Fibroblast of lung (primary cell): ENCODE results near the gene BCAT1. TPM values are rescaled to one million over a fixed set of nuclear protein-coding genes. Genes with fewer than 3 reads are reported as not detected.

ENCODE experiments used
- DNase-seq, 2 donors: peaks; one replicate each; pipeline versions ENCODE4 v3.0.0 to v3.0.0-alpha.2; 2010; ENCODE audit warnings: low read depth in 2 of 2
- H2AFZ ChIP-seq: 2 replicates; pipeline ENCODE4 v1.5.1; 2012; ENCODE audit warnings: low read length, control low read depth, inconsistent platforms
- H3K27ac ChIP-seq: 2 replicates; pipeline ENCODE4 v1.5.1; 2011; ENCODE audit warnings: low read length, control low read depth; ENCODE audit not compliant: insufficient read depth
- H3K27me3 ChIP-seq: 2 replicates; pipeline ENCODE4 v1.5.1; 2011; ENCODE audit warnings: mild to moderate bottlenecking, low read length; ENCODE audit not compliant: control insufficient read depth, insufficient read depth
- H3K36me3 ChIP-seq: 2 replicates; pipeline ENCODE4 v1.5.1; 2011; ENCODE audit warnings: low read length; ENCODE audit not compliant: control insufficient read depth, insufficient read depth
- H3K4me1 ChIP-seq: 2 replicates; pipeline ENCODE4 v1.5.1; 2011; ENCODE audit warnings: low read length; ENCODE audit not compliant: control insufficient read depth, insufficient read depth; ENCODE audit errors: extremely low read depth
- H3K4me2 ChIP-seq: 2 replicates; pipeline ENCODE4 v1.5.1; 2011; ENCODE audit warnings: low read length, control low read depth; ENCODE audit not compliant: insufficient read depth; ENCODE audit errors: extremely low read depth
- H3K4me3 ChIP-seq, 4 experiments: fragments of 200-600 bp in 1 of 4; sonication (generic) in 1 of 4; replicated peaks in 1 of 4; 2 replicates each; pipeline ENCODE4 v1.5.1; 2011 to 2016; ENCODE audit warnings: low read length in 4 of 4, low read depth in 3 of 4, mild to moderate bottlenecking in 3 of 4, control low read depth in 2 of 4, inconsistent platforms in 1 of 4, mixed read lengths in 1 of 4; ENCODE audit not compliant: insufficient read depth in 1 of 4; ENCODE audit errors: control extremely low read depth in 1 of 4
- H3K79me2 ChIP-seq: 2 replicates; pipeline ENCODE4 v1.5.1; 2012; ENCODE audit warnings: mild to moderate bottlenecking, low read length, inconsistent platforms; ENCODE audit not compliant: control insufficient read depth, insufficient read depth
- H3K9ac ChIP-seq: 2 replicates; pipeline ENCODE4 v1.5.1; 2011; ENCODE audit warnings: mild to moderate bottlenecking, low read length, control low read depth; ENCODE audit not compliant: insufficient read depth
- H3K9me3 ChIP-seq: 2 replicates; pipeline ENCODE4 v1.5.1; 2012; ENCODE audit warnings: low read depth, low read length; ENCODE audit not compliant: control insufficient read depth, insufficient read depth
- H4K20me1 ChIP-seq: 2 replicates; pipeline ENCODE4 v1.5.1; 2011; ENCODE audit warnings: low read length; ENCODE audit not compliant: control insufficient read depth, insufficient read depth; ENCODE audit errors: extremely low read depth
- EZH2 ChIP-seq: IDR thresholded peaks from 2 replicates; pipeline ENCODE4 v1.5.1; 2012; ENCODE audit warnings: low read length, control low read depth, mild to moderate bottlenecking; ENCODE audit errors: missing control alignments
- polyA minus RNA-seq: library from RNA; depleted of rRNA, polyadenylated mRNA; stranded (reverse); fragments of >200 nt; gene quantifications from 2 replicates; pipeline ENCODE4 v1.2.3, GENCODE V29; 2011; ENCODE audit warnings: low replicate concordance
- polyA plus RNA-seq, 2 donors: library from polyadenylated mRNA; depleted of rRNA in 1 of 2; stranded (reverse) in 1 of 2; unstranded in 1 of 2; fragments of >200 nt; gene quantifications; 2 replicates each; pipeline ENCODE4 v1.2.1, GENCODE V29; 2011 to 2012; ENCODE audit warnings: missing spikeins in 1 of 2
- total RNA-seq: library from RNA; depleted of rRNA; stranded (reverse); fragments of >200 nt; gene quantifications from 2 replicates; pipeline ENCODE4 v1.2.1, GENCODE V29; 2014
- TF ChIP-seq, protein P1 (sequence below), 2 donors: IDR thresholded peaks in 1 of 2; conservative IDR thresholded peaks in 1 of 2; 1 replicate in 1 of 2; 2 replicates in 1 of 2; pipeline ENCODE4 v1.5.1; 2011 to 2012; ENCODE audit warnings: low read length in 2 of 2, control low read depth in 1 of 2, inconsistent platforms in 1 of 2, low read depth in 1 of 2, mild to moderate bottlenecking in 1 of 2

The BCAT1 gene, protein sequence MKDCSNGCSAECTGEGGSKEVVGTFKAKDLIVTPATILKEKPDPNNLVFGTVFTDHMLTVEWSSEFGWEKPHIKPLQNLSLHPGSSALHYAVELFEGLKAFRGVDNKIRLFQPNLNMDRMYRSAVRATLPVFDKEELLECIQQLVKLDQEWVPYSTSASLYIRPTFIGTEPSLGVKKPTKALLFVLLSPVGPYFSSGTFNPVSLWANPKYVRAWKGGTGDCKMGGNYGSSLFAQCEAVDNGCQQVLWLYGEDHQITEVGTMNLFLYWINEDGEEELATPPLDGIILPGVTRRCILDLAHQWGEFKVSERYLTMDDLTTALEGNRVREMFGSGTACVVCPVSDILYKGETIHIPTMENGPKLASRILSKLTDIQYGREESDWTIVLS
- total RNA-seq (93.7 and 162 TPM in 2 replicates), polyA plus RNA-seq (27.8 and 31.9 TPM in 2 replicates), polyA minus RNA-seq (34.4 and 47.2 TPM in 2 replicates)
- polyA plus RNA-seq (2012), result 48.1 and 50.3 TPM in 2 replicates

DNA sequence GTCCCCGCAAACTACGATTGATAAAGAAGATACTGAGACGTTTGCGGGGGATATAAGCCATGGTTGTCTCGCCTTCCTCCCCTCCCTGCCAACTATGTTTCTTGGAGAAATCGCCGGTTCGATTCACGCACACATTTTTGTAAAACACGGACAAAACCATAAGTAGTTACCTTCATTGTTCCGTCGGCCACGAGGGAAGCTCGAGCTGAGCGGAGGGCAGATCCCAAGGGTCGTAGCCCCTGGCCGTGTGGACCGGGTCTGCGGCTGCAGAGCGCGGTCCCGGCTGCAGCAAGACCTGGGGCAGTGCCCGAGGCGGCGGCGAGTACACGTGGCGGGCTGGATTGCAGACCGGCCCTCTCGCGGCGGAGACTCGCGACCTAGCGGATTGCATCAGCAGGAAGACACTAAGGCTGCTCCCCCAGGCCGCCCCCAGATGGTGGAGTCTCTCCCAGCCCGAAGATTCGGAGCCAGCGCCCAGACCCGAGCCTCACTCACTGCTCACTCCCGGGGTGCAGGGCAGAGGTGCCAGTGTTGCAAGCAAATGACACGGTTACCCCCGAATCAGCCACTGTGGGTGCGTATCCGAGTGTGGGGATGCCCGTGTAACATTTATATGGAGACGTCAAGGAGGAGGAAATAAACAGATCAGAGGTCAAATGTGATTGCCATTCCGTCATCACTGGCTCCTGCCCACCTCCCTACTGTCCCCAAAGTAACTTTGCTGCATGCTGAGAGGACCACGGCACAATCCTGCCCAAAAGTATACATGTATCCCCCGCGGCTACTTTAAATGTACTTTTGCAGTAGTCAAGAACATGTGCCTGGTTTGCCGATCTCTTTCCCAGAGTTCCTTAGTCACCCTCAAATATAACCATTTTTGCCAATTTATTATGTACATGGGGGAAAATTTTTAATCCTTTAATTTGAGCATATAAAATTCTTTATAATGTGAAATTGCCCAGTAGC, at the start of gene BCAT1:
BCAT1 (minus strand) TSS at position 345 of the 966 bp plus-strand sequence; CDS start at position 176, 169 bp downstream.
- Histone ChIP-seq H3K9me3 (no peaks in the 10 kb centered on the region), H3K4me2 (peak within 1 kb of the TSS; percentile 88), H3K36me3 (no peaks in the 10 kb centered on the region), H4K20me1 (no peaks in the 10 kb centered on the region), H3K9ac (peak within 1 kb of the TSS; percentile 62), H3K4me1 (peaks cover 3% of the 10 kb centered on the region), H3K79me2 (peaks cover 31% of the 10 kb centered on the region), H3K27ac (peak within 1 kb of the TSS; percentile 71), H3K27me3 (no peaks in the 10 kb centered on the region), H3K4me3 (peak within 1 kb of the TSS; percentile 53 to 99 (median 73)), H2AFZ (peak within 1 kb of the TSS; percentile 91)
- peak; percentile 86 to 89 for DNase-seq
- TF ChIP-seq EZH2, result no peak
- TF ChIP-seq, protein P1, sequence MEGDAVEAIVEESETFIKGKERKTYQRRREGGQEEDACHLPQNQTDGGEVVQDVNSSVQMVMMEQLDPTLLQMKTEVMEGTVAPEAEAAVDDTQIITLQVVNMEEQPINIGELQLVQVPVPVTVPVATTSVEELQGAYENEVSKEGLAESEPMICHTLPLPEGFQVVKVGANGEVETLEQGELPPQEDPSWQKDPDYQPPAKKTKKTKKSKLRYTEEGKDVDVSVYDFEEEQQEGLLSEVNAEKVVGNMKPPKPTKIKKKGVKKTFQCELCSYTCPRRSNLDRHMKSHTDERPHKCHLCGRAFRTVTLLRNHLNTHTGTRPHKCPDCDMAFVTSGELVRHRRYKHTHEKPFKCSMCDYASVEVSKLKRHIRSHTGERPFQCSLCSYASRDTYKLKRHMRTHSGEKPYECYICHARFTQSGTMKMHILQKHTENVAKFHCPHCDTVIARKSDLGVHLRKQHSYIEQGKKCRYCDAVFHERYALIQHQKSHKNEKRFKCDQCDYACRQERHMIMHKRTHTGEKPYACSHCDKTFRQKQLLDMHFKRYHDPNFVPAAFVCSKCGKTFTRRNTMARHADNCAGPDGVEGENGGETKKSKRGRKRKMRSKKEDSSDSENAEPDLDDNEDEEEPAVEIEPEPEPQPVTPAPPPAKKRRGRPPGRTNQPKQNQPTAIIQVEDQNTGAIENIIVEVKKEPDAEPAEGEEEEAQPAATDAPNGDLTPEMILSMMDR (conservative IDR thresholded peaks at IDR 0.05 in 1 of 2, IDR thresholded peaks at IDR 0.05 in 1 of 2; ENCODE audit: low read depth in 1 of 2, low read length in 2 of 2), result peak; percentile 19 to 26

DNA sequence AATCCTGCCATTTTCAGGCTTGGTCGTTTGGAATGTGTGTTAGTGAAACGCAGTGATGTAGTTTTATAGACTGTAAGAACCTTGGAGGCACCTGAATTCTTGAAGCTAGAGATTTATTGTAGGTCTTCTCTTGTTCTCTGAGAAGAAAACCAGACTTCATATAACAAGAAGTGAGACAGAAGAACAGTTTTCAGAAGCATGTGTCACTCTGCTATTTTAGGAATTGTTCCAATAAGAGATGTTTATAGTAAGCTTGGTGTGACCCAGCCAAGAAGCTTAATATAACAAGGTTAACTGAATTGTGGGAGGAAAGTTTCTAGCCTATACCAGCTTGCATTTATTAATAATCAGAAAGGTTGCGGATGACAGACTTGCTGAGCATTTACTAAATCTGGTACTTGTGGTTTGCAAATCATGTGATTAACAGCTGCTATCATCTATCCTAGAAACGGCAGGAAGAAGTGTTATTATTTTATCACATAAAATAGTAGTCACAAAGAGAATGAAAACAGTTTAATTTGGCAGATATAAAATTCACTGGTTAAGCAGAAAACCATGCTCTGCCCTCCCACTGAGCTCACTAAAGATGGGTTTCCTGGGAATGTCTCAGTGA, 49.2 kb upstream of the BCAT1 start:
- H3K36me3 ChIP-seq, result no peaks in the 10 kb centered on the region
- H3K4me3 ChIP-seq, result peak overlapping the region in 1 of 4 experiments; percentile 25
- no peaks in the 10 kb centered on the region for H3K9me3 ChIP-seq
- H3K9ac ChIP-seq, result no peak overlapping the region
- TF ChIP-seq, protein P1 (conservative IDR thresholded peaks at IDR 0.05 in 1 of 2, IDR thresholded peaks at IDR 0.05 in 1 of 2; ENCODE audit: low read depth in 1 of 2, low read length in 2 of 2), result no peak
- no peak for TF ChIP-seq EZH2
- peaks cover 9% of the 10 kb centered on the region for H3K4me1 ChIP-seq
- H4K20me1 ChIP-seq, result no peaks in the 10 kb centered on the region
- no peak overlapping the region for H2AFZ ChIP-seq
- no peaks in the 10 kb centered on the region for H3K27me3 ChIP-seq
- DNase-seq, result peak; percentile 95 to 97
- no peak overlapping the region for H3K27ac ChIP-seq
- H3K79me2 ChIP-seq, result no peaks in the 10 kb centered on the region
- peak overlapping the region; percentile 44 for H3K4me2 ChIP-seq
